HepG2 (cell line): Measurements from ENCODE around the gene ETS1.

Source experiments
- CTCF ChIP-seq: sonication (generic); formaldehyde crosslinking; IDR thresholded peaks from 2 replicates; pipeline ENCODE4 v1.5.0; 2020; ENCODE audit warnings: mild to moderate bottlenecking, missing genetic modification reagents, moderate library complexity
- ZBTB7A ChIP-seq: sonication (generic); formaldehyde crosslinking; IDR thresholded peaks from 2 replicates; pipeline ENCODE4 v1.8.0; 2022; ENCODE audit warnings: mild to moderate bottlenecking, missing genetic modification reagents
- TF ChIP-seq, protein P1 (sequence below): IDR thresholded peaks from 2 replicates; pipeline ENCODE4 v1.6.1; 2016; ENCODE audit warnings: low read depth, missing genetic modification reagents, missing compliant biosample characterization
- TF ChIP-seq, protein P2 (sequence below), 2 experiments: fragments of 450-650 bp in 1 of 2; sonication (generic) in 1 of 2; formaldehyde crosslinking in 1 of 2; IDR thresholded peaks; 2 replicates each; pipeline versions ENCODE4 v1.6.1 to v1.8.0; 2016 to 2022; ENCODE audit warnings: antibody characterized with exemption in 1 of 2, mild to moderate bottlenecking in 1 of 2, missing genetic modification reagents in 1 of 2

DNA sequence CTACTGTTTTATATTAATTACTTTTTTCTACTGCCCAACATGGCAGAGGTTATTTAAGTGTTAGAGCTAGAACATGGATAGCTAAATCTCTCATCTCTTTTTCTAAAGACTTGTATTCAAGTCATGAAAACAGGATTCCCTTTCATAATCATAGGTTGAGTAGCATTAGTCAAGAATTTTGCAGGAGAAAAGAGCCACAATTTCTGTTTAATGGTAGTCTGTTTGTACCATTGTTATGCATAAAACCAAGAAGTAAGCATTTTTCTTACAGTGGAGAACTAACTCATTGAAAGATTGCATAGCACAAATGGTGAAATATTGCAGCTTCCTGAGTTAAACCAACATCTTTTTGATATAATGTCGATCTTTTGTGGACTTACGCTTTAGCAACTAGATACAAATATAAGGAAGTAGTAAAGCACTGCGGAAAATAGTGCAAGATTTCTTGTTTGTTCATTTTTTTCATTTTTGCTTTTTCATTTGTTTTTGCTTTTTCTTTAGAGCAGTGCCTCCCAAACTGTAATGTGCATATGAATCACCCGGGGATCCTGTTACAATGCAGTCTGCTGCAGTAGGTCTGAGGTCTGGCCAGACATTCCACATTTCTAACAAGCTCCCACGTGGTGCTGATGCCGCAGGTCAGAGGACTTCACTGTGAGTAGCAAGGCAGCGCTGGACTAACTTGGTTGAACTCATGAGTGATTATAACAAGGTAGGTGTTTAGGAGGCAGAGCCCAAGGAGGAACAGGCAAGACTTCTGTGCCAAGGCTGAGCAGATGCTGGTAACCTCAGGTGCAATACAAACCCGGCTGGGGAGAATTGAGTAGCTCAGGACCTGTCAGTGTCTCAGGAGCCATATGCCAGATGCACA is 4.6 kb downstream of the ETS1 start:
- TF ChIP-seq, protein P1, sequence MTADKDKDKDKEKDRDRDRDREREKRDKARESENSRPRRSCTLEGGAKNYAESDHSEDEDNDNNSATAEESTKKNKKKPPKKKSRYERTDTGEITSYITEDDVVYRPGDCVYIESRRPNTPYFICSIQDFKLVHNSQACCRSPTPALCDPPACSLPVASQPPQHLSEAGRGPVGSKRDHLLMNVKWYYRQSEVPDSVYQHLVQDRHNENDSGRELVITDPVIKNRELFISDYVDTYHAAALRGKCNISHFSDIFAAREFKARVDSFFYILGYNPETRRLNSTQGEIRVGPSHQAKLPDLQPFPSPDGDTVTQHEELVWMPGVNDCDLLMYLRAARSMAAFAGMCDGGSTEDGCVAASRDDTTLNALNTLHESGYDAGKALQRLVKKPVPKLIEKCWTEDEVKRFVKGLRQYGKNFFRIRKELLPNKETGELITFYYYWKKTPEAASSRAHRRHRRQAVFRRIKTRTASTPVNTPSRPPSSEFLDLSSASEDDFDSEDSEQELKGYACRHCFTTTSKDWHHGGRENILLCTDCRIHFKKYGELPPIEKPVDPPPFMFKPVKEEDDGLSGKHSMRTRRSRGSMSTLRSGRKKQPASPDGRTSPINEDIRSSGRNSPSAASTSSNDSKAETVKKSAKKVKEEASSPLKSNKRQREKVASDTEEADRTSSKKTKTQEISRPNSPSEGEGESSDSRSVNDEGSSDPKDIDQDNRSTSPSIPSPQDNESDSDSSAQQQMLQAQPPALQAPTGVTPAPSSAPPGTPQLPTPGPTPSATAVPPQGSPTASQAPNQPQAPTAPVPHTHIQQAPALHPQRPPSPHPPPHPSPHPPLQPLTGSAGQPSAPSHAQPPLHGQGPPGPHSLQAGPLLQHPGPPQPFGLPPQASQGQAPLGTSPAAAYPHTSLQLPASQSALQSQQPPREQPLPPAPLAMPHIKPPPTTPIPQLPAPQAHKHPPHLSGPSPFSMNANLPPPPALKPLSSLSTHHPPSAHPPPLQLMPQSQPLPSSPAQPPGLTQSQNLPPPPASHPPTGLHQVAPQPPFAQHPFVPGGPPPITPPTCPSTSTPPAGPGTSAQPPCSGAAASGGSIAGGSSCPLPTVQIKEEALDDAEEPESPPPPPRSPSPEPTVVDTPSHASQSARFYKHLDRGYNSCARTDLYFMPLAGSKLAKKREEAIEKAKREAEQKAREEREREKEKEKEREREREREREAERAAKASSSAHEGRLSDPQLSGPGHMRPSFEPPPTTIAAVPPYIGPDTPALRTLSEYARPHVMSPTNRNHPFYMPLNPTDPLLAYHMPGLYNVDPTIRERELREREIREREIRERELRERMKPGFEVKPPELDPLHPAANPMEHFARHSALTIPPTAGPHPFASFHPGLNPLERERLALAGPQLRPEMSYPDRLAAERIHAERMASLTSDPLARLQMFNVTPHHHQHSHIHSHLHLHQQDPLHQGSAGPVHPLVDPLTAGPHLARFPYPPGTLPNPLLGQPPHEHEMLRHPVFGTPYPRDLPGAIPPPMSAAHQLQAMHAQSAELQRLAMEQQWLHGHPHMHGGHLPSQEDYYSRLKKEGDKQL (CRISPR knock-in tag), result no peak
- no peak for TF ChIP-seq ZBTB7A
- TF ChIP-seq CTCF (CRISPR knock-in tag), result no peak
- TF ChIP-seq, protein P2, sequence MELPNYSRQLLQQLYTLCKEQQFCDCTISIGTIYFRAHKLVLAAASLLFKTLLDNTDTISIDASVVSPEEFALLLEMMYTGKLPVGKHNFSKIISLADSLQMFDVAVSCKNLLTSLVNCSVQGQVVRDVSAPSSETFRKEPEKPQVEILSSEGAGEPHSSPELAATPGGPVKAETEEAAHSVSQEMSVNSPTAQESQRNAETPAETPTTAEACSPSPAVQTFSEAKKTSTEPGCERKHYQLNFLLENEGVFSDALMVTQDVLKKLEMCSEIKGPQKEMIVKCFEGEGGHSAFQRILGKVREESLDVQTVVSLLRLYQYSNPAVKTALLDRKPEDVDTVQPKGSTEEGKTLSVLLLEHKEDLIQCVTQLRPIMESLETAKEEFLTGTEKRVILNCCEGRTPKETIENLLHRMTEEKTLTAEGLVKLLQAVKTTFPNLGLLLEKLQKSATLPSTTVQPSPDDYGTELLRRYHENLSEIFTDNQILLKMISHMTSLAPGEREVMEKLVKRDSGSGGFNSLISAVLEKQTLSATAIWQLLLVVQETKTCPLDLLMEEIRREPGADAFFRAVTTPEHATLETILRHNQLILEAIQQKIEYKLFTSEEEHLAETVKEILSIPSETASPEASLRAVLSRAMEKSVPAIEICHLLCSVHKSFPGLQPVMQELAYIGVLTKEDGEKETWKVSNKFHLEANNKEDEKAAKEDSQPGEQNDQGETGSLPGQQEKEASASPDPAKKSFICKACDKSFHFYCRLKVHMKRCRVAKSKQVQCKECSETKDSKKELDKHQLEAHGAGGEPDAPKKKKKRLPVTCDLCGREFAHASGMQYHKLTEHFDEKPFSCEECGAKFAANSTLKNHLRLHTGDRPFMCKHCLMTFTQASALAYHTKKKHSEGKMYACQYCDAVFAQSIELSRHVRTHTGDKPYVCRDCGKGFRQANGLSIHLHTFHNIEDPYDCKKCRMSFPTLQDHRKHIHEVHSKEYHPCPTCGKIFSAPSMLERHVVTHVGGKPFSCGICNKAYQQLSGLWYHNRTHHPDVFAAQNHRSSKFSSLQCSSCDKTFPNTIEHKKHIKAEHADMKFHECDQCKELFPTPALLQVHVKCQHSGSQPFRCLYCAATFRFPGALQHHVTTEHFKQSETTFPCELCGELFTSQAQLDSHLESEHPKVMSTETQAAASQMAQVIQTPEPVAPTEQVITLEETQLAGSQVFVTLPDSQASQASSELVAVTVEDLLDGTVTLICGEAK (IDR thresholded peaks at IDR 0.05), result no peak
- TF ChIP-seq, protein P2 (CRISPR knock-in tag; IDR thresholded peaks at IDR 0.05), result no peak
